ENCODE results near the gene RANBP1. TPM values are rescaled to one million over a fixed set of nuclear protein-coding genes. Genes with fewer than 3 reads are reported as not detected.

Gene RANBP1
- total and polyA plus RNA-seq, 11 donors = 29.3 to 85.3 (median 41.5) TPM

GRCh38 chr22:20089226-20089976 lies 26.5 kb upstream of the RANBP1 start:
- Histone ChIP-seq H3K36me3 (peaks cover 7 to 93% (median 89%) of the 10 kb centered on the region in 9 donors), H3K4me1 (peaks cover 0 to 26% (median 11%) of the 10 kb centered on the region in 12 donors), H3K27ac (no peak overlapping the region), H3K4me3 (no peak overlapping the region), H3K27me3 (no peaks in the 10 kb centered on the region), H3K9me3 (no peaks in the 10 kb centered on the region)
- intact Hi-C loops (cut with DNase I) = loop anchor here in 2 of 10 donors (10.0 kb wide), 2 partner anchors 55 to 125 kb away; no protein-coding TSS in a partner anchor
- no peak for TF ChIP-seq CTCF (IDR thresholded peaks at IDR 0.05)
- no peak for TF ChIP-seq POLR2A (IDR thresholded peaks at IDR 0.05)
- peak in 2 of 5 donors; percentile 13 to 15 for DNase-seq
- WGBS, 4 donors = 85 to 90% (median 89%) methylated on average over 16 to 17 of the region's 17 CpGs
- ATAC-seq = no peak

GRCh38 chr22:20089977-20090729 lies 25.8 kb upstream of the RANBP1 start:
- WGBS, 4 donors = 92 to 97% (median 93%) methylated on average over 11 of the region's 11 CpGs
- no peaks in the 10 kb centered on the region for H3K27me3 ChIP-seq
- intact Hi-C loops (cut with DNase I) = loop anchor here in 2 of 10 donors (5.0 to 10.0 kb wide), 3 partner anchors 55 to 125 kb away; partner anchors contain the start of gene TANGO2 (in 1 of the 2)
- peaks cover 7 to 100% (median 96%) of the 10 kb centered on the region in 9 donors for H3K36me3 ChIP-seq
- ATAC-seq (no peak), DNase-seq (peak in 2 of 5 donors; percentile 7 to 9)
- peaks cover 0 to 19% (median 4%) of the 10 kb centered on the region in 12 donors for H3K4me1 ChIP-seq
- H3K9me3 ChIP-seq = no peaks in the 10 kb centered on the region
- no peak overlapping the region for H3K4me3 ChIP-seq
- no peak for TF ChIP-seq CTCF (IDR thresholded peaks at IDR 0.05)
- TF ChIP-seq POLR2A (IDR thresholded peaks at IDR 0.05) = no peak
- peak overlapping the region in 1 of 12 donors; percentile 30 for H3K27ac ChIP-seq

GRCh38 chr22:20090730-20091240 lies 25.1 kb upstream of the RANBP1 start:
- TF ChIP-seq POLR2A (IDR thresholded peaks at IDR 0.05) = no peak
- TF ChIP-seq CTCF (IDR thresholded peaks at IDR 0.05) = no peak
- Histone ChIP-seq H3K27ac (peak overlapping the region in 1 of 12 donors; percentile 30), H3K27me3 (no peaks in the 10 kb centered on the region), H3K4me3 (no peak overlapping the region), H3K9me3 (no peaks in the 10 kb centered on the region), H3K4me1 (peaks cover 0 to 13% (median 3%) of the 10 kb centered on the region in 12 donors), H3K36me3 (peaks cover 7 to 100% (median 100%) of the 10 kb centered on the region in 9 donors)
- 89 to 94% (median 91%) methylated on average over 9 of the region's 9 CpGs for WGBS, 4 donors
- ATAC-seq (no peak), DNase-seq (peak in 2 of 5 donors; percentile 2 to 14)
- intact Hi-C loops (cut with DNase I) = loop anchor here in 1 of 10 donors (5.0 kb wide), 1 partner anchor 68 kb away; the partner anchor contains the start of gene TANGO2
